Measurements from ENCODE around the gene EXOC8. TPM values are rescaled to one million over a fixed set of nuclear protein-coding genes. Genes with fewer than 3 reads are reported as not detected.

The EXOC8 gene
- total RNA-seq, 1 donor from 2014 or later = 46.2 TPM

DNA sequence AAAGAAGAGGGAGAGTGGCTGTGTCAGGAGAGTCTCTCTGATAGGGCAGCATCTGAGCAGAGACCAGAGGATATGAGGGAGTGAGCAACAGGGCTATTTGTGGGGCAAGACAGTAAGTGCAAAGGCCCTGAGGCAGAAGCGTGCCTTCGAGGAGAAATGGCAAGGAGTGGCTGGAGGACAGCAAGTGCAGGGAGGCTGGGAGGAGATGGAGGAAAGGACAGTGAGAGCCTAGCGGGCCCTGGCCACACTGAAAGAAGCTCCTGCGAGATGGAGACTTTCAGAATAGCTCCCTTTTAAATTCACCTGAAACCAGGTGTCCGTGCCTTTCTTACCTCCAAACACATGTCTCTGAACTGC, 25.2 kb downstream of the EXOC8 start:
- DNase-seq = no peak

DNA sequence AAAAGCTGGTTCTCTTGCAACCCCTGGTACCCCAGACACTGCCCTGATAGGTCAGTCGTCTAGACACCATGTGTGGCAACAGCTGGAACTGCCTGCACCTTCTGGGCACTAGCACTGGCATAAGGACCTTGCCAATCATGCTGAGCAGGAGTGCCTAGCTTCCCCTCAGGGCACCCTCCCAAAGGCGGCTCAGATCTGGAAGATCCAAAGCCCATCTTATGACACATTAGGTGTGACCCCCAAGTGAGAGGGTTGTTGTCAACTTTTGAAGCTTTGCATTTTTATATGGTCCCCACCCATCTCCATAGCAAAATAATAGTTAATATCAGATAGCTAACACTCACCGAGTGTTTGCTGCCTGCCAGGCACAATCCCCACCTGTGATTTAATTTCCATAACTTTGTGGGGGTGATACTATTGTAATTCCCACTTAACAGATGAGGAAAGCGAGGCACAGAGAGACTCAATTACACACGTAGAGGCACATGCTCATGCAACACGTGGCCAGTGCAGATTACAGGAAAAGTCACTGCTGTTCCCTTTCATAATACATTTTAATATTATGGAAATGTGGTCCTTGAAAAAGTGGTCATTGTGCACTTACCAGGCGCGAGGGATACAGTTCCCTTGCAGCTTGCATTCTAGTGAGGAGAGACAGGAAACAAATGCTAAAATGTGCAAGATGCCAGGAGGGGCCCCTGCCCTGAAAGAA, 25.8 kb downstream of the EXOC8 start:
- DNase-seq = no peak

DNA sequence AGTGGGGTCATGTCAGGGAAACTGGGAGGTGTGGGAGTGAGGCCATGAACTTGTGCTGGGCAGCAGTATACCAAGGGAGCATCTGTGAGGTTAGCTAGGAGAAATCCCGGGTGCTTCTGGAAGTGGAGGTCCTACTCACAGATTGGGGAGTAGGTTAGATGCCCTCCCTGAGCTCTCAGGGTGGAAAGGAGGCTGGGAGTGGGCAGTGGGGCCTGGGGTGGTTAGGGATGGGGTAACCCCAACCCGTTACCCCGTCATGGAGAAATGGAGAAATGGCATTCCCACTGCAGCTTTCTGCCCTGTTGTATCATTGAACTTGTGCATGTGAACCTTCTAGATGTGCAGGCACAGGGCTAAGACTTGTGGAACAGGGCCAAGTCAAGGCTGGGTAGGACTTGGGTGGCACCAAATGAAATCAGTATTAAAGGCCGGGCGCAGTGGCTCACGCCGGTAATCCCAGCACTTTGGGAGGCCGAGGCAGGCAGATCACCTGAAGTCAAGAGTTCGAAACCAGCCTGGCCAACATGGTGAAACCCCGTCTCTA, 27.2 kb downstream of the EXOC8 start:
- no peak for DNase-seq

DNA sequence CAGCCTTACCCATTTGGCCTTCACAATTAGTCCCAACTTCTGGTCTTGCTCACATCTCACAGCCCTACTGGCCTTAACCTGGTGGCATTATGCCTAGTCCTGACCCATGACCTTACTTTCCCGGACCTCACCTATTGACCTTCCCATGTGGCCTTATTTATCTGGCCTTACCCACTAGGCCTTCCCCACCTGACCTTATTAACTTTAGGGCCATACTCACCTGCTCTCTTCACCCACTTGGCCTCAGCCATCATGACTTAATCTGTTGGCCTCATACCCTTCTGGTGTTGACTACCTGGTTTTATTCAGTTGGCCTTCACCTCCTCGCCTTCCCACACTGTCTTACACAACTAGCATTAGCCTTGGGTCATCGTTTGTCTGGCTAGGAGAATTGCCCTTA, 35.7 kb downstream of the EXOC8 start:
- no peak for DNase-seq

DNA sequence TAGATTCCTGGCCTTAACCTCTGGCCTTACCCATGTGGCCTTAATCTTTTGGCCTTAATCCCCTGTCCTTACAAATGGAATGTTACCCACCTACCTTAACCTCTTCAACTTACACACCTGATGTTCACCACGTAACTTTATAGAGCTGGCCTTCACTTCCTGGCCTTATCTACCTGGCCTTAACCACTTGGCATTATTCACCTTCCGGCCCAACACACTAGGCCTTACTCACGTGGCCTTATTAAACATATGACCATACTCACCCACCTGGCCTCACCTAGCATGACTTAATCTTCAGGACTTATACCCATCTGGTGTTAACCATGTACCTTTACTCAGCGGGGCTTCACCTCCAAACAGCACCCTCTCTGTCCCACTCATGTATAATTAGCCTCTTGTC, 41.7 kb downstream of the EXOC8 start:
- no peak for DNase-seq

DNA sequence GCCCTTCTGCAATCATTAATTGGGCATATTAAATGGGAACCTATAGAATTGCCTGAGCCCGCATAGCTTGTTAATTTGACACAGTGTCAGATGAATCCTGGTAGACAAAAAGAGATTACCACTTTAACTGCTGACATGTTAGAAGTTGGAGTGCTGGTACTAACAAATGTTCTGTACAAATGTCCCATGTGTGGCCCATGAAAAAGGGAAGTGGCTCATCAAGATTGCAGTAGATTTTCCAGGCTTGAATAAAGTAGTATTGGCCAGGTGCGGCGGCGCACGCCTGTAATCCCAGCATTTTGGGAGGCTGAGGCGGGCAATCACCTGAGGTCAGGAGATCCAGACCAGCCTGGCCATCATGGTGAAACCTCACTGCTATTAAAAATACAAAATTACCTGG, 51.0 kb downstream of the EXOC8 start:
- DNase-seq = no peak

DNA sequence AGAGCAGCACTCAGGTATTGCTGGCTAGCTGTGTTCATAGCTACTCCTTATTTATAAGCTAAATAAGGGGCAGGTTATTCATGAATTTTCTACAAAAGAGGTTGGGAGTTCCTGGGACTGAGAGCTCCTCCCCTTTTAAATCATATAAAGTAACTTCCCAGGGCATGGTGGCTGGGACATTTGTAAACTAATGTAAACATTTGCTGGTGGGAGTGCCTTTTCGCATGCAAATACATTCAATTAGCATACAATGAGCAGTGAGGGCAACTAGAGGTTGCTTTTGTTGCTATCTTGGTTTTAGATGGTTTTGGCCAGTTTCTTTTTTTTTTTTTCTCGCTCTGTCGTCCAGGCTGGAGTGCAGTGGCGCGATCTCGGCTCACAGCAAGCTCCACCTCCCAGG, 53.2 kb downstream of the EXOC8 start:
- no peak for DNase-seq

Other genes with a start within 250 kb of the EXOC8 start
- 44.9 TPM for gene TRIM67, start 175.8 kb downstream of the EXOC8 start, total RNA-seq
- 57.1 TPM for gene GNPAT, start 96.6 kb downstream of the EXOC8 start, total RNA-seq
- 15.9 TPM for gene SPRTN, start 441 bp upstream of the EXOC8 start, total RNA-seq
- 83.1 TPM for gene EGLN1, start 84.4 kb upstream of the EXOC8 start, total RNA-seq
- gene TSNAX, start 190.8 kb upstream of the EXOC8 start, total RNA-seq = 63.8 TPM

All from occipital lobe (tissue), 2 donors.